KMS-11 (cell line): ENCODE measurements around the gene SUCO.
"Not testable (repeated sequence)": the region's sequence is repeated elsewhere in the genome, so short reads cannot be mapped to it uniquely, and the experiment has no call there.

Experiments
- H2AFZ ChIP-seq: fragments of 200-600 bp; sonication (generic); 2 replicates; pipeline ENCODE4 v1.6.1; 2016; ENCODE audit warnings: antibody characterized with exemption, mixed run types, low read depth
- H3K27ac ChIP-seq: fragments of 200-600 bp; sonication (generic); 2 replicates; pipeline ENCODE4 v1.6.1; 2016; ENCODE audit warnings: mild to moderate bottlenecking, mixed run types
- H3K27me3 ChIP-seq: fragments of 200-600 bp; sonication (generic); 2 replicates; pipeline ENCODE4 v1.6.1; 2017; ENCODE audit warnings: mild to moderate bottlenecking, low read depth, mixed run types, moderate library complexity; ENCODE audit not compliant: insufficient read depth
- H3K36me3 ChIP-seq: fragments of 200-600 bp; sonication (generic); 2 replicates; pipeline ENCODE4 v1.6.1; 2017; ENCODE audit warnings: mild to moderate bottlenecking, mixed run types; ENCODE audit not compliant: insufficient read depth
- H3K4me1 ChIP-seq: fragments of 200-600 bp; sonication (generic); 2 replicates; pipeline ENCODE4 v1.6.1; 2016; ENCODE audit warnings: mild to moderate bottlenecking, low read depth, mixed run types; ENCODE audit not compliant: poor library complexity, severe bottlenecking
- H3K4me2 ChIP-seq: fragments of 200-600 bp; sonication (generic); 2 replicates; pipeline ENCODE4 v1.7.0; 2016; ENCODE audit warnings: mild to moderate bottlenecking, mixed run types
- H3K4me3 ChIP-seq: fragments of 200-600 bp; sonication (generic); IDR thresholded peaks from 2 replicates; pipeline ENCODE4 v1.6.1; 2017; ENCODE audit warnings: low read depth, low read length, mixed read lengths; ENCODE audit not compliant: insufficient read depth
- H3K79me2 ChIP-seq: fragments of 200-600 bp; sonication (generic); 2 replicates; pipeline ENCODE4 v1.6.1; 2016; ENCODE audit warnings: low read depth, mixed run types; ENCODE audit not compliant: insufficient read depth
- H3K9ac ChIP-seq: fragments of 200-600 bp; sonication (generic); 2 replicates; pipeline ENCODE4 v1.6.1; 2016; ENCODE audit warnings: mild to moderate bottlenecking, mixed run types
- H4K20me1 ChIP-seq: fragments of 200-600 bp; sonication (generic); 2 replicates; pipeline ENCODE4 v1.6.1; 2016; ENCODE audit warnings: mild to moderate bottlenecking, mixed run types; ENCODE audit not compliant: insufficient read depth
- TF ChIP-seq, protein P1 (sequence below): fragments of 200-600 bp; sonication (generic); conservative IDR thresholded peaks from 2 replicates; pipeline ENCODE4 v1.6.1; 2017; ENCODE audit warnings: low read depth, mild to moderate bottlenecking, antibody characterized with exemption, low read length, moderate library complexity, mixed read lengths

The SUCO gene

DNA sequence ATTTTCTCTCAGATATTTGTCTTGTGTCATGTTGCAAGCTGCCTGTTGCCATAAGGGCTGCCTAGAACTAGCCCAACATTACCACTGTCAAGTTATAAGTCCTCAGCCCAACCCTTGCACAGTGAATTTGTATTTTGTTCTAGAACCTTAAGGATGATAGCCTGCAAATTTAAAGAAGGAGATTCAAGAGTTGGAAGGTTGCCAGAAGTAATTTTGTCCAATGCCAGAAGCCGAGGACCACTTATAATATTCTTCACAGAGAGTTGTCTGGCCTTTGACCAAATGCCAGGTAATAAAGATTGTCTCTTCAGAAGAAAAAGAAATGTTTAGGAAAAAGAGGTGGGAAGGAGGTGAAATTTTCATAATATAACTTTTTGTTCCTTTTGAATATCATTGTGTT is 40.5 kb upstream of the SUCO start:
- TF ChIP-seq, protein P1, sequence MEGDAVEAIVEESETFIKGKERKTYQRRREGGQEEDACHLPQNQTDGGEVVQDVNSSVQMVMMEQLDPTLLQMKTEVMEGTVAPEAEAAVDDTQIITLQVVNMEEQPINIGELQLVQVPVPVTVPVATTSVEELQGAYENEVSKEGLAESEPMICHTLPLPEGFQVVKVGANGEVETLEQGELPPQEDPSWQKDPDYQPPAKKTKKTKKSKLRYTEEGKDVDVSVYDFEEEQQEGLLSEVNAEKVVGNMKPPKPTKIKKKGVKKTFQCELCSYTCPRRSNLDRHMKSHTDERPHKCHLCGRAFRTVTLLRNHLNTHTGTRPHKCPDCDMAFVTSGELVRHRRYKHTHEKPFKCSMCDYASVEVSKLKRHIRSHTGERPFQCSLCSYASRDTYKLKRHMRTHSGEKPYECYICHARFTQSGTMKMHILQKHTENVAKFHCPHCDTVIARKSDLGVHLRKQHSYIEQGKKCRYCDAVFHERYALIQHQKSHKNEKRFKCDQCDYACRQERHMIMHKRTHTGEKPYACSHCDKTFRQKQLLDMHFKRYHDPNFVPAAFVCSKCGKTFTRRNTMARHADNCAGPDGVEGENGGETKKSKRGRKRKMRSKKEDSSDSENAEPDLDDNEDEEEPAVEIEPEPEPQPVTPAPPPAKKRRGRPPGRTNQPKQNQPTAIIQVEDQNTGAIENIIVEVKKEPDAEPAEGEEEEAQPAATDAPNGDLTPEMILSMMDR, result no peak
- H3K27ac ChIP-seq, result no peak overlapping the region
- no peak overlapping the region for H3K9ac ChIP-seq
- no peak overlapping the region for H3K4me2 ChIP-seq
- no peaks in the 10 kb centered on the region for H3K79me2 ChIP-seq
- H2AFZ ChIP-seq, result no peak overlapping the region
- H4K20me1 ChIP-seq, result no peaks in the 10 kb centered on the region
- no peaks in the 10 kb centered on the region for H3K27me3 ChIP-seq
- H3K4me3 ChIP-seq, result no peak overlapping the region
- no peaks in the 10 kb centered on the region for H3K36me3 ChIP-seq
- H3K4me1 ChIP-seq, result no peaks in the 10 kb centered on the region

DNA sequence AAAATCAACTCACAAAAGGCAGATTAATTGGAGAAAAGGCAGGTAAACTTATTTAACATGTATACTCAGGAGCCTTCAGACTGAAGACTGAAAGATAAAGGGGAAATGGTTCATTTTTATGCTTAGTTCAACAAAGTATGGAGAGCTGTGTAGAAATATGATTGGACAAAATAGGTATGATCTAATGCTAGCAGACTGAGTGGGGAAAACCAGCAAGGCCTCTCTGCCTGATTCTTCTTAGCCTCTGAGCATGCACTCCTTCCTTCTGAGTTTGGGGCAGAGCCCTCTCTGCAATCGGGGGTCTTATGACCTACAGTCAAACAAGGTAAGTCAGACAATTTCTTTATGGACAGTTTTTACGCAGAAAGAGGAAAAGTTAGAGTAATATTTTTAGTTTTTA is 38.8 kb upstream of the SUCO start:
- H2AFZ ChIP-seq, result no peak overlapping the region
- no peak overlapping the region for H3K9ac ChIP-seq
- no peak overlapping the region for H3K4me2 ChIP-seq
- H3K4me3 ChIP-seq, result no peak overlapping the region
- H3K79me2 ChIP-seq, result no peaks in the 10 kb centered on the region
- no peaks in the 10 kb centered on the region for H3K36me3 ChIP-seq
- TF ChIP-seq, protein P1, result no peak
- no peak overlapping the region for H3K27ac ChIP-seq
- H4K20me1 ChIP-seq, result no peaks in the 10 kb centered on the region
- H3K4me1 ChIP-seq, result no peaks in the 10 kb centered on the region
- H3K27me3 ChIP-seq, result no peaks in the 10 kb centered on the region

DNA sequence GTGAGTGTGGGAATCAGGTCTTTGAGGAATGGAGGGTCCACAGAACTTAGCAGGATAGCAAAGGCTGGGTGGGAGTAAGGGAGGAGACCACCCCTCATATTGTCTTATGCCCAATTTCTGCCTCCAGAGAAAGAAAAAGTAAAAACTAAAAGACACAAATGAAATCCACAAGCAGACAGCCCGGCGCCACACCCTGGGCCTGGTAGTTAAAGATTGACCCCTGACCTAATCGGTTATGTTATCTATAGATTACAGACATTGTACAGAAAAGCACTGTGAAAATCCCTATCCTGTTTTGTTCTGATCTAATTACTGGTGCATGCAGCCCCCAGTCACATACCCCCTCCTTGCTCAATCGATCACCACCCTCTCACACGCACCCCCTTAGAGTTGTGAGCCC is 36.8 kb upstream of the SUCO start:
- H3K9ac ChIP-seq, H3K36me3 ChIP-seq, H3K79me2 ChIP-seq, H3K4me1 ChIP-seq, H3K27me3 ChIP-seq, H3K4me2 ChIP-seq, H3K4me3 ChIP-seq, H4K20me1 ChIP-seq, H3K27ac ChIP-seq, H2AFZ ChIP-seq: not testable (repeated sequence)

DNA sequence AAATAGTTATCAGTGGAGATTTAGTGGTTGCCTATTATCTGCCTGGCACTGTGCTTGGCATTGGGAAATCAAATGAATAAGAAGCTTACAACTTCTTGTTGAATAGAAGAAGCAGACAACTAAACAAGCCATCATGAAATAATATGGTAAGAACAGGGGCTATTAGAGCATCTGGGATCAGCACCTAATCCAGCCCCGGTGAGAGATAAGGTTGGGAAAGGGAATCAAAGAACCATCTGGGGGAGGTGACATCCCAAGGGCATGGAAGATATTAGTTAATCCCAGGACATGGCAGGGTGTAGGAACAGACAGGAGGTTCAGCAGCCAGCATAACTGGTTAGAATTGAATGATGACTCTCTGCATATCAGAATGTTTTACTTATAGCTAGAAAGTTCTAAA is 36.3 kb upstream of the SUCO start:
- Histone ChIP-seq H2AFZ (no peak overlapping the region), H3K4me2 (no peak overlapping the region), H3K27ac (no peak overlapping the region), H3K36me3 (no peaks in the 10 kb centered on the region), H3K4me3 (no peak overlapping the region), H3K27me3 (no peaks in the 10 kb centered on the region), H4K20me1 (no peaks in the 10 kb centered on the region), H3K9ac (no peak overlapping the region), H3K79me2 (no peaks in the 10 kb centered on the region), H3K4me1 (no peaks in the 10 kb centered on the region)
- TF ChIP-seq, protein P1, result no peak

DNA sequence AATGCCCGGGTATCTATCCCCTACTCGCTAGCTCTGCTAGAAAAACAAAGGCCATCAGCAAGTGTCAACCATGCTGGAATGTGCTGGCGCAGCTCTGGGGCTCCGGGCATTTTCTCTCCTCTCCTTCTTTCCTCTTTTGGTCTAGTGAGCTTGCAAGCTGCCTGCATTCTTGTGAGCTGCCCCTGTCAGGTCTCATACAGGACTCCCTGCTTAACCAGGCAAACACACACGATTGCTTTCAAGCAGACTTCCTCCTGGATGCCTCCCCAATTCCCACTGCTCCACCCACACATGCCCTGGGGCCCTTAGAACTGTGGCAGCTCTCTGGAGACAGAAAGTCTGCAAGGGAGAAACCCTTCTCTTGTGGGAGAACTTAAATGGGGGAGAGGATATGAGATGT is 35.7 kb upstream of the SUCO start:
- TF ChIP-seq, protein P1, result no peak
- H3K9ac ChIP-seq, result no peak overlapping the region
- H3K4me2 ChIP-seq, result no peak overlapping the region
- no peak overlapping the region for H3K27ac ChIP-seq
- H3K36me3 ChIP-seq, result no peaks in the 10 kb centered on the region
- no peak overlapping the region for H3K4me3 ChIP-seq
- H2AFZ ChIP-seq, result no peak overlapping the region
- H3K4me1 ChIP-seq, result no peaks in the 10 kb centered on the region
- H4K20me1 ChIP-seq, result no peaks in the 10 kb centered on the region
- H3K27me3 ChIP-seq, result no peaks in the 10 kb centered on the region
- H3K79me2 ChIP-seq, result no peaks in the 10 kb centered on the region
